ENCODE measurements around the gene CFLAR.
A peak's percentile ranks its signal among the peaks of the same experiment; 100 is the strongest.

Gene CFLAR

GRCh38 chr2:201172279-201172678, 56.3 kb downstream of the CFLAR start:
- H3K27ac ChIP-seq (ENCODE audit: low read depth, low read length, poor library complexity, severe bottlenecking) = no peak overlapping the region
- H3K79me2 ChIP-seq (ENCODE audit: insufficient read depth, low read length) = no peaks in the 10 kb centered on the region
- H3K36me3 ChIP-seq (ENCODE audit: insufficient read depth, low read length) = peaks cover 6% of the 10 kb centered on the region
- no peak for TF ChIP-seq EZH2 (IDR thresholded peaks at IDR 0.05; ENCODE audit: borderline replicate concordance, low read length)
- H3K9me3 ChIP-seq (ENCODE audit: low read length) = peaks cover 3% of the 10 kb centered on the region
- no peaks in the 10 kb centered on the region for H4K20me1 ChIP-seq (ENCODE audit: insufficient read depth, low read length)
- H3K4me3 ChIP-seq (ENCODE audit: low read depth, low read length, poor library complexity, severe bottlenecking) = no peak overlapping the region
- no peaks in the 10 kb centered on the region for H3K27me3 ChIP-seq (ENCODE audit: insufficient read depth, low read length)
- H3K9me2 ChIP-seq (ENCODE audit: low read depth, low read length) = no peaks in the 10 kb centered on the region
- H3K4me2 ChIP-seq (ENCODE audit: low read length) = no peak overlapping the region
- no peaks in the 10 kb centered on the region for H3F3A ChIP-seq (ENCODE audit: insufficient read depth, low read length)
- no peak overlapping the region for H3K9ac ChIP-seq (ENCODE audit: low read length)
- peaks cover 11% of the 10 kb centered on the region for H3K4me1 ChIP-seq (ENCODE audit: insufficient read depth, low read length, severe bottlenecking)
- no peak overlapping the region for H2AFZ ChIP-seq (ENCODE audit: low read length)

- Histone ChIP-seq H3K36me3 (ENCODE audit: insufficient read depth, low read length) (no peaks in the 10 kb centered on the region), H3K79me2 (ENCODE audit: insufficient read depth, low read length) (no peaks in the 10 kb centered on the region), H2AFZ (ENCODE audit: low read length) (no peak overlapping the region), H3K4me1 (ENCODE audit: insufficient read depth, low read length, severe bottlenecking) (peaks cover 11% of the 10 kb centered on the region), H3F3A (ENCODE audit: insufficient read depth, low read length) (no peaks in the 10 kb centered on the region), H3K4me2 (ENCODE audit: low read length) (no peak overlapping the region), H3K9me2 (ENCODE audit: low read depth, low read length) (no peaks in the 10 kb centered on the region), H3K9me3 (ENCODE audit: low read length) (peaks cover 4% of the 10 kb centered on the region; the same call in 1 of the 2 replicates), H3K4me3 (ENCODE audit: low read depth, low read length, poor library complexity, severe bottlenecking) (no peak overlapping the region), H3K9ac (ENCODE audit: low read length) (no peak overlapping the region), H3K27ac (ENCODE audit: low read depth, low read length, poor library complexity, severe bottlenecking) (no peak overlapping the region), H3K27me3 (ENCODE audit: insufficient read depth, low read length) (no peaks in the 10 kb centered on the region), H4K20me1 (ENCODE audit: insufficient read depth, low read length) (no peaks in the 10 kb centered on the region)
- TF ChIP-seq CTCF (IDR thresholded peaks at IDR 0.05; ENCODE audit: low read length) (no peak), EZH2 (IDR thresholded peaks at IDR 0.05; ENCODE audit: borderline replicate concordance, low read length) (no peak)
Observed at GRCh38 chr2:201174687-201175086, 58.7 kb downstream of the CFLAR start.

- Histone ChIP-seq H3K4me2 (ENCODE audit: low read length) (no peak overlapping the region; the same call in 1 of the 2 replicates), H3K9me3 (ENCODE audit: low read length) (peaks cover 9% of the 10 kb centered on the region), H3K9me2 (ENCODE audit: low read depth, low read length) (no peaks in the 10 kb centered on the region), H3K27ac (ENCODE audit: low read depth, low read length, poor library complexity, severe bottlenecking) (no peak overlapping the region), H3F3A (ENCODE audit: insufficient read depth, low read length) (no peaks in the 10 kb centered on the region), H3K9ac (ENCODE audit: low read length) (peak overlapping the region; percentile 2; the same call in 1 of the 2 replicates), H2AFZ (ENCODE audit: low read length) (no peak overlapping the region), H3K79me2 (ENCODE audit: insufficient read depth, low read length) (no peaks in the 10 kb centered on the region), H3K27me3 (ENCODE audit: insufficient read depth, low read length) (no peaks in the 10 kb centered on the region; the same call in 1 of the 2 replicates), H3K36me3 (ENCODE audit: insufficient read depth, low read length) (no peaks in the 10 kb centered on the region), H3K4me3 (ENCODE audit: low read depth, low read length, poor library complexity, severe bottlenecking) (no peak overlapping the region), H4K20me1 (ENCODE audit: insufficient read depth, low read length) (no peaks in the 10 kb centered on the region), H3K4me1 (ENCODE audit: insufficient read depth, low read length, severe bottlenecking) (peaks cover 11% of the 10 kb centered on the region)
- TF ChIP-seq EZH2 (IDR thresholded peaks at IDR 0.05; ENCODE audit: borderline replicate concordance, low read length) = no peak
- no peak for TF ChIP-seq CTCF (IDR thresholded peaks at IDR 0.05; ENCODE audit: low read length)
Observed at GRCh38 chr2:201176081-201176481, 60.1 kb downstream of the CFLAR start.

- Histone ChIP-seq H3K9me3 (ENCODE audit: low read length) (peaks cover 9% of the 10 kb centered on the region), H3K79me2 (ENCODE audit: insufficient read depth, low read length) (no peaks in the 10 kb centered on the region), H2AFZ (ENCODE audit: low read length) (no peak overlapping the region), H3K27me3 (ENCODE audit: insufficient read depth, low read length) (no peaks in the 10 kb centered on the region; the same call in 1 of the 2 replicates), H3K27ac (ENCODE audit: low read depth, low read length, poor library complexity, severe bottlenecking) (no peak overlapping the region), H4K20me1 (ENCODE audit: insufficient read depth, low read length) (no peaks in the 10 kb centered on the region), H3K4me2 (ENCODE audit: low read length) (no peak overlapping the region), H3K9me2 (ENCODE audit: low read depth, low read length) (no peaks in the 10 kb centered on the region), H3K9ac (ENCODE audit: low read length) (no peak overlapping the region), H3F3A (ENCODE audit: insufficient read depth, low read length) (no peaks in the 10 kb centered on the region), H3K4me3 (ENCODE audit: low read depth, low read length, poor library complexity, severe bottlenecking) (no peak overlapping the region), H3K4me1 (ENCODE audit: insufficient read depth, low read length, severe bottlenecking) (peaks cover 25% of the 10 kb centered on the region), H3K36me3 (ENCODE audit: insufficient read depth, low read length) (no peaks in the 10 kb centered on the region)
- TF ChIP-seq EZH2 (IDR thresholded peaks at IDR 0.05; ENCODE audit: borderline replicate concordance, low read length) (no peak), CTCF (IDR thresholded peaks at IDR 0.05; ENCODE audit: low read length) (no peak)
Observed at GRCh38 chr2:201180010-201180409, 64.0 kb downstream of the CFLAR start.

Data from OCI-LY1 (cell line).